Fibroblast of lung (primary cell): Measurements from ENCODE around the gene SLFN12L.

Experiments
- EZH2 ChIP-seq: IDR thresholded peaks from 2 replicates; pipeline ENCODE4 v1.5.1; 2012; ENCODE audit warnings: low read length, control low read depth, mild to moderate bottlenecking; ENCODE audit errors: missing control alignments
- TF ChIP-seq, protein P1 (sequence below), 2 donors: IDR thresholded peaks in 1 of 2; conservative IDR thresholded peaks in 1 of 2; 1 replicate in 1 of 2; 2 replicates in 1 of 2; pipeline ENCODE4 v1.5.1; 2011 to 2012; ENCODE audit warnings: low read length in 2 of 2, control low read depth in 1 of 2, inconsistent platforms in 1 of 2, low read depth in 1 of 2, mild to moderate bottlenecking in 1 of 2

DNA sequence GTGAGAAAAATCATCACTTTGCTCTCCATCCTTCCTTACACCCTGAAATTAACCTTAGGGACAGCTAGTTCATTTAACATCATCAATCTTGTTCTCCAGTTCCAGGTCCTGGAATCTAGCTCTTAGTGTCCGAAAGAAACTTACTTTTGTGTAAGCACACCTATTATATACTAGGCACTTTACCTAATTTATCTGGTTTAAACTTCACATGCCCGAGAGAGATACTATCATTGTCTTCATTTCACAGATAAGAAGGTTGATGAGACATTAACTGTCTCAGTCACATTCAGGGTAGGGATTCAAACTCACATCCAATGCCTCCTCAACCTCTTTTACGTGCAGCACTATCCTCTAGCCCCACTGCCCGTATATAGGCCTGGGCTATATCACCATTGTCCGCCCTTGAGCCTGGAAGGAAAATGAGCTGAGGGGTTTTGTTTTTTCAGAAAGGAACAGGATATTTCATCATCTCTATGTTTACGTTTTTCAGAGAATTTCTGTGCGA, 49.1 kb upstream of the SLFN12L start:
- TF ChIP-seq, protein P1, sequence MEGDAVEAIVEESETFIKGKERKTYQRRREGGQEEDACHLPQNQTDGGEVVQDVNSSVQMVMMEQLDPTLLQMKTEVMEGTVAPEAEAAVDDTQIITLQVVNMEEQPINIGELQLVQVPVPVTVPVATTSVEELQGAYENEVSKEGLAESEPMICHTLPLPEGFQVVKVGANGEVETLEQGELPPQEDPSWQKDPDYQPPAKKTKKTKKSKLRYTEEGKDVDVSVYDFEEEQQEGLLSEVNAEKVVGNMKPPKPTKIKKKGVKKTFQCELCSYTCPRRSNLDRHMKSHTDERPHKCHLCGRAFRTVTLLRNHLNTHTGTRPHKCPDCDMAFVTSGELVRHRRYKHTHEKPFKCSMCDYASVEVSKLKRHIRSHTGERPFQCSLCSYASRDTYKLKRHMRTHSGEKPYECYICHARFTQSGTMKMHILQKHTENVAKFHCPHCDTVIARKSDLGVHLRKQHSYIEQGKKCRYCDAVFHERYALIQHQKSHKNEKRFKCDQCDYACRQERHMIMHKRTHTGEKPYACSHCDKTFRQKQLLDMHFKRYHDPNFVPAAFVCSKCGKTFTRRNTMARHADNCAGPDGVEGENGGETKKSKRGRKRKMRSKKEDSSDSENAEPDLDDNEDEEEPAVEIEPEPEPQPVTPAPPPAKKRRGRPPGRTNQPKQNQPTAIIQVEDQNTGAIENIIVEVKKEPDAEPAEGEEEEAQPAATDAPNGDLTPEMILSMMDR (conservative IDR thresholded peaks at IDR 0.05 in 1 of 2, IDR thresholded peaks at IDR 0.05 in 1 of 2; ENCODE audit: low read depth in 1 of 2, low read length in 2 of 2) = no peak
- no peak for TF ChIP-seq EZH2
